ENCODE measurements around the gene ZNF484.
"Not testable (repeated sequence)": the region's sequence is repeated elsewhere in the genome, so short reads cannot be mapped to it uniquely, and the experiment has no call there.

ZNF484 gene

DNA sequence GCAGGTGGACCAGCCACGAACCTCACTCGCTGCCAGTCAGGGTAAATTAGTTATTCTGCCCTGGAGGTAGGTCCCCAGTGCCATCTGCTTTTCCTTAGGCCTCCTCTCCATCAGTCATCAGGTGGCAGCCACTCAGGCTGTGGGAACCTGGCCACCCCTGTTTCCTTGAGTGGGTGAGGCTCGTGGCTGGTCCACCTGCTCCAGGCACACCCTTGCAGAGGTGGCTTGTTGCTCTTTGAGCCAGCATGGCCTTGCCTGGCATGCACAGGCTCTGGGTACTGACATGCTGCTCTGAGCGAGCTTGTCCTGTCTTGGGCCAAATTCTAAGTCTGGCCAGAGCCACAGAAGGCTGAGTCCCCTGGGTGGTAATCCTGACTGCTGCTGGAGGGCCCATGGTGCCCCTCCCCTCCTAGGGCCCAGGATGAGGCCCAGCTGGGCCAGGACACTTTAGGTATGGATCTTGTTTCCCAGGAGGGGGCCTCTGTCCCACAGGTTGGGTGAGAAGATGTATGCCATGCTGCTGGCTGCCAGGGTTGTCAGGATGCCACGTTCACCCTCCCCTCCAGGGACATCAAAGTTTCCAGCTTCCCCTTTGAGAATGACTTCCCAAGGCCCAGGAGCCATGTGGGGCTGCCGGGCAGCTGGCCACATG lies 17.0 kb upstream of the ZNF484 start:
- Histone ChIP-seq H3K79me2 (ENCODE audit: control insufficient read depth, low read length) (no peaks in the 10 kb centered on the region), H3K36me3 (ENCODE audit: control insufficient read depth, low read length) (no peaks in the 10 kb centered on the region), H3K27ac (ENCODE audit: low read depth, low read length) (no peak overlapping the region), H3K4me1 (ENCODE audit: control insufficient read depth, low read length) (no peaks in the 10 kb centered on the region), H3K27me3 (ENCODE audit: control insufficient read depth, low read length) (no peaks in the 10 kb centered on the region), H4K20me1 (ENCODE audit: control insufficient read depth, insufficient read depth, low read depth, low read length) (no peaks in the 10 kb centered on the region), H3K4me2 (ENCODE audit: low read length) (no peak overlapping the region), H3K4me3 (ENCODE audit: low read length) (no peak overlapping the region), H3K9me3 (ENCODE audit: control insufficient read depth, insufficient read depth, low read length) (no peaks in the 10 kb centered on the region), H3K9me2 (replicated peaks; ENCODE audit: control insufficient read depth, low read length) (no peaks in the 10 kb centered on the region), H3F3A (ENCODE audit: control insufficient read depth, insufficient read depth) (no peaks in the 10 kb centered on the region)
- TF ChIP-seq, protein P1, sequence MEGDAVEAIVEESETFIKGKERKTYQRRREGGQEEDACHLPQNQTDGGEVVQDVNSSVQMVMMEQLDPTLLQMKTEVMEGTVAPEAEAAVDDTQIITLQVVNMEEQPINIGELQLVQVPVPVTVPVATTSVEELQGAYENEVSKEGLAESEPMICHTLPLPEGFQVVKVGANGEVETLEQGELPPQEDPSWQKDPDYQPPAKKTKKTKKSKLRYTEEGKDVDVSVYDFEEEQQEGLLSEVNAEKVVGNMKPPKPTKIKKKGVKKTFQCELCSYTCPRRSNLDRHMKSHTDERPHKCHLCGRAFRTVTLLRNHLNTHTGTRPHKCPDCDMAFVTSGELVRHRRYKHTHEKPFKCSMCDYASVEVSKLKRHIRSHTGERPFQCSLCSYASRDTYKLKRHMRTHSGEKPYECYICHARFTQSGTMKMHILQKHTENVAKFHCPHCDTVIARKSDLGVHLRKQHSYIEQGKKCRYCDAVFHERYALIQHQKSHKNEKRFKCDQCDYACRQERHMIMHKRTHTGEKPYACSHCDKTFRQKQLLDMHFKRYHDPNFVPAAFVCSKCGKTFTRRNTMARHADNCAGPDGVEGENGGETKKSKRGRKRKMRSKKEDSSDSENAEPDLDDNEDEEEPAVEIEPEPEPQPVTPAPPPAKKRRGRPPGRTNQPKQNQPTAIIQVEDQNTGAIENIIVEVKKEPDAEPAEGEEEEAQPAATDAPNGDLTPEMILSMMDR (IDR thresholded peaks at IDR 0.05; ENCODE audit: low read depth, low read length, poor library complexity, severe bottlenecking) = no peak
- TF ChIP-seq EZH2phosphoT487 (IDR thresholded peaks at IDR 0.05; ENCODE audit: borderline replicate concordance, low read length) = no peak

DNA sequence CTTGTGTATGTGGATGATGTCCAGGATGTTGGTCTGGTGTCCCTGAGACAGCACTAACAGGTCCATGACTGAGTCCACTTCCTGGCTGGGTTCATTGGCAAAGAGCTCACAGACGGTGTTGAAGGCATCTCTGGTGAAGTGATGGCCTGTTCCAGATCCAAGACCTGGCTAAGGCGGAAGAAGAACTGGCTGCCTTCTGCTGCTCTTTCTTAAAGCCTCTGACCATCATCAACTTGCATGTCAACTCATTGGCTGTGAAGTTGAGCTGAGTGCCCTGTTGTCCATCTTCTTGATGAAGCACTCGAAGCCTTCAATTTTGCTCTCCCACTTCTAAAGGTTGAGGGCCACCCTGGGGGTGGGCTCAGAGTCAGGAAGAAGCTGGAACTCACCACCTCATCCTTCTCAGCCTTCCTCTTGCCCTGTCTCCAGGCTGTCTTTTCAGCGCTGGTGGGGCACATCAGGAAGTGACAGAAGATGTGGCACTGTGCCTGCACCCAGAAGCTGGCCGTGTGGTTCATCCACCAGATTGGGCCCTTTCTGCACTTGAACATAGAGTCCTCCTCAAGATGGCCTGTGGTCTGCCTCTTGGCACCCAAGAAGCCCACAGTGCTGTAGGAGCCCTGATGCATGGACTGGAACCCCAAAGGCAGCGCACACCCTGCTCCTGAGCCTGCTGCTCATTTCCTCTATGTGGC lies 16.2 kb upstream of the ZNF484 start:
- not testable (repeated sequence) for H3K9me3 ChIP-seq (ENCODE audit: control insufficient read depth, insufficient read depth, low read length); H3K36me3 ChIP-seq (ENCODE audit: control insufficient read depth, low read length)

DNA sequence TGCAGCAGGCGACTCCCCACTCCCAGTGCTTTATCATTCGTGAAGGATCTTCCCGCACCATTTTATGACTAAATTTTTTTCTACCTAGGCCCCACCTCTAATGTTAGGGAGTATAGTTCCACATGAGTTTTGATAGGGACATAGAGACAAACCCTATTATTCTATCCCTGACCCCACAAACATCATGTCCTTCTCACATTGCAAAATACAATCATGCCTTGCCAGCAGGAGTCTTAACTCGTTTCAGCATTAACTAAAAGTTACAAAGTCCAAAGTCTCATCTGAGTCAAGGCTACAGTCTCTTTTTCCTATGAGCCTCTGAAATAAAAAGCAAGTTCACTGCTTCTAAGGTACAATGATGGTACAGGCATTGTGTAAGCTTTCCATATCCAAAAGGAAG lies 14.4 kb upstream of the ZNF484 start:
- not testable (repeated sequence) for H4K20me1 ChIP-seq (ENCODE audit: control insufficient read depth, insufficient read depth, low read depth, low read length); H3K4me1 ChIP-seq (ENCODE audit: control insufficient read depth, low read length); H3F3A ChIP-seq (ENCODE audit: control insufficient read depth, insufficient read depth); H3K79me2 ChIP-seq (ENCODE audit: control insufficient read depth, low read length); H3K36me3 ChIP-seq (ENCODE audit: control insufficient read depth, low read length); H3K27ac ChIP-seq (ENCODE audit: low read depth, low read length); H3K4me2 ChIP-seq (ENCODE audit: low read length); H3K9me2 ChIP-seq (replicated peaks; ENCODE audit: control insufficient read depth, low read length); H3K9me3 ChIP-seq (ENCODE audit: control insufficient read depth, insufficient read depth, low read length); H3K4me3 ChIP-seq (ENCODE audit: low read length)
- peaks cover 17% of the 10 kb centered on the region for H3K27me3 ChIP-seq (ENCODE audit: control insufficient read depth, low read length)

More for the DNA sequence above, 16.2 kb upstream of the ZNF484 start:
- H3K4me2 ChIP-seq (ENCODE audit: low read length); H3K79me2 ChIP-seq (ENCODE audit: control insufficient read depth, low read length); H3K27ac ChIP-seq (ENCODE audit: low read depth, low read length); H3K27me3 ChIP-seq (ENCODE audit: control insufficient read depth, low read length); H3K4me1 ChIP-seq (ENCODE audit: control insufficient read depth, low read length); H3K9me2 ChIP-seq (replicated peaks; ENCODE audit: control insufficient read depth, low read length); H3F3A ChIP-seq (ENCODE audit: control insufficient read depth, insufficient read depth); H4K20me1 ChIP-seq (ENCODE audit: control insufficient read depth, insufficient read depth, low read depth, low read length); H3K4me3 ChIP-seq (ENCODE audit: low read length): not testable (repeated sequence)

DNA sequence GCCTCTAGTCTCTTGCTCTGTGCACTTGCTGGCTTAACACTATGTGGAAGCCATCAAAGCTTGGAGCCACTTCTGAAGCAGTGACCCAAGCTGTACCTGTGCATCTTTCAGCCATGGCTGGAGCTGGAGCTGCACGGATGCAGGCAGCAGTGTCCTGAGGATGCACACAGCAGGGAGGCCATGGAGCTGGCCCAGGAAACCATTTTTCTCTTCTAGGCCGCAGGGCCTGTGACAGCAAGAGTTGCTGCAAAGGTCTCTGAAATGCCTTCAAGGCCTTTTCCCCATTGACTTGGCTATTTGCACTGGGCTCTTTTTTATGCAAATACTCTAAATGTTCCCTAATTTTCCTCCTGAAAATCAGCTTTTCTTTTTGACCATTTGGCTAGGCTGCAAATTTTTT lies 12.9 kb upstream of the ZNF484 start:
- Histone ChIP-seq H3K9me2 (replicated peaks; ENCODE audit: control insufficient read depth, low read length) (no peaks in the 10 kb centered on the region), H3K9me3 (ENCODE audit: control insufficient read depth, insufficient read depth, low read length) (no peaks in the 10 kb centered on the region), H3K4me2 (ENCODE audit: low read length) (no peak overlapping the region), H3K27me3 (ENCODE audit: control insufficient read depth, low read length) (peaks cover 18% of the 10 kb centered on the region), H3K27ac (ENCODE audit: low read depth, low read length) (no peak overlapping the region), H3K79me2 (ENCODE audit: control insufficient read depth, low read length) (no peaks in the 10 kb centered on the region), H3F3A (ENCODE audit: control insufficient read depth, insufficient read depth) (no peaks in the 10 kb centered on the region), H3K4me3 (ENCODE audit: low read length) (no peak overlapping the region), H3K4me1 (ENCODE audit: control insufficient read depth, low read length) (peaks cover 10% of the 10 kb centered on the region), H4K20me1 (ENCODE audit: control insufficient read depth, insufficient read depth, low read depth, low read length) (no peaks in the 10 kb centered on the region), H3K36me3 (ENCODE audit: control insufficient read depth, low read length) (no peaks in the 10 kb centered on the region)
- TF ChIP-seq, protein P1 (IDR thresholded peaks at IDR 0.05; ENCODE audit: low read depth, low read length, poor library complexity, severe bottlenecking) = no peak
- TF ChIP-seq EZH2phosphoT487 (IDR thresholded peaks at IDR 0.05; ENCODE audit: borderline replicate concordance, low read length) = no peak

Measured in DOHH2 (cell line).